Prostate gland (tissue), 2 donors: Measurements from ENCODE around the gene GPAT2. TPM values are rescaled to one million over a fixed set of nuclear protein-coding genes. Genes with fewer than 3 reads are reported as not detected.
A peak's percentile ranks its signal among the peaks of the same experiment; 100 is the strongest.
"Not testable (repeated sequence)": the region's sequence is repeated elsewhere in the genome, so short reads cannot be mapped to it uniquely, and the experiment has no call there.

ENCODE experiments used
- DNase-seq: peaks from one replicate; pipeline ENCODE4 v3.0.0-alpha.2; 2019; ENCODE audit warnings: low spot score
- H3K27ac ChIP-seq, 2 donors: fragments of 200-600 bp; sonication (generic); 2 replicates each; pipeline ENCODE4 v1.5.1; 2017 to 2019
- H3K27me3 ChIP-seq: fragments of 200-600 bp; sonication (generic); replicated peaks from 2 replicates; pipeline ENCODE4 v1.5.1; 2019; ENCODE audit not compliant: insufficient read depth
- H3K36me3 ChIP-seq, 2 donors: fragments of 200-600 bp; sonication (generic); 1 replicate in 1 of 2; 2 replicates in 1 of 2; pipeline versions ENCODE4 v1.5.1 to v1.8.1; 2017 to 2019
- H3K4me1 ChIP-seq: fragments of 200-600 bp; sonication (generic); replicated peaks from 2 replicates; pipeline ENCODE4 v1.5.1; 2019
- H3K4me3 ChIP-seq, 2 donors: fragments of 200-600 bp; sonication (generic); 2 replicates each; pipeline ENCODE4 v1.5.1; 2017 to 2019
- H3K9me3 ChIP-seq: fragments of 200-600 bp; sonication (generic); 2 replicates; pipeline ENCODE4 v1.5.1; 2017
- POLR2A ChIP-seq: fragments of 450-650 bp; IDR thresholded peaks from one replicate; pipeline ENCODE4 v1.6.1; 2016; ENCODE audit warnings: antibody characterized with exemption, mild to moderate bottlenecking
- WGBS: methylation state at CpG from one replicate; pipeline ENCODE4 v1.1.5; 2018; 5-methylcytosine and 5-hydroxymethylcytosine counted together
- intact Hi-C: fragments of 100-400 bp; cut with DNase I; formaldehyde crosslinking; loops from one replicate; pipeline ENCODE4 v1.14.2; 2022
- small RNA-seq, 2 donors: library from RNA; depleted of rRNA; stranded (forward); fragments of <200 nt; gene quantifications; one replicate each; pipeline ENCODE3, GENCODE V24; 2016
- total RNA-seq, 2 donors: library from RNA; depleted of rRNA; stranded (reverse); fragments of >200 nt; gene quantifications; one replicate each; pipeline ENCODE4 v1.1.0, GENCODE V29; 2016

GPAT2 gene
- total RNA-seq, 2 donors from 2014 or later = 0.96 to 19.5 TPM

DNA sequence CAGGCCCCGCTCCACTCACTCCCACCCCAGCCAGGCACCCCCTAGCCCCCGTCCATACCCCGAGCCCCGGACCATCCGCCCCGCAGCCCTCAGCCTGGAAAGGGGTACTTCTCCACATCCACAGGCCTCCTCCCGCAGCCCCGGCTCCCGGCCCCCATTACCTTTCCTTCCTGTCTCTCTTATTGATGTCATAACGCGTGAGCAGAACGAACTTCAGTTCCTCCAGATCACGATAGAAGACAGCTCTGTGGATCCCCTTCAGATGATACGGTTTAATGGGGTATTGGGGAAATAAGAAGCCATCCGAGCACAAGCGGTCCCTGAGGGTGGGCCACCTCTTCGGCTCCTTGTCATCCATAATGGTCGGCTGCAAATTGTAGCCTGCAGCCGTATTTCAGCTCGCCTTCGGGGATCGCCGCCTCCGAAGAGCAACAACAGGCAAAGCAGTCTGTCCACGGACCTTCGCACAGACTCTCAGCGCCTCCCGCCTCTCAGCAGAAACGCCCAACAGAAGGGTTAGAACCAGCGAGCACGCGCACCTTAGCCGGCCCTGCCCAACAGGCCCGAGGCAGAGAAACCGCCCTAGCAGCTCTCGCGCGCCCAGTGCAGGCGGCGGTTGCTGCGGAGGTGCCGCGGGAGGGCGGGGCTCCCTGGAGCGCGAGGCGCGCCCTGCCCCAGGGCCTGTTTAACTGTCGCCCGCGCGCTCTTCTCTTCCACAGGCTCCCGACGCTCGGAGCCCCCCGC is 43.2 kb downstream of the GPAT2 start, which contains the start of gene ANKRD36C:
Gene ANKRD36C, minus strand, starts transcription at position 474 of the 744 bp plus-strand sequence. Its CDS starts 116 bp downstream, at position 358.
- peak; percentile 36 for TF ChIP-seq POLR2A
- WGBS = under 1% methylated on average over 27 of the region's 56 CpGs
- Histone ChIP-seq H3K27ac (peak within 1 kb of the TSS; percentile 84), H3K4me3 (peak within 1 kb of the TSS; percentile 48 to 49)
- not testable (repeated sequence) for H3K27me3 ChIP-seq, H3K9me3 ChIP-seq, H3K4me1 ChIP-seq, H3K36me3 ChIP-seq
- intact Hi-C loops = loop anchor here (2.0 kb wide), 1 partner anchor 125 kb away; the partner anchor contains the start of gene ADRA2B
- DNase-seq = peak; percentile 27

DNA sequence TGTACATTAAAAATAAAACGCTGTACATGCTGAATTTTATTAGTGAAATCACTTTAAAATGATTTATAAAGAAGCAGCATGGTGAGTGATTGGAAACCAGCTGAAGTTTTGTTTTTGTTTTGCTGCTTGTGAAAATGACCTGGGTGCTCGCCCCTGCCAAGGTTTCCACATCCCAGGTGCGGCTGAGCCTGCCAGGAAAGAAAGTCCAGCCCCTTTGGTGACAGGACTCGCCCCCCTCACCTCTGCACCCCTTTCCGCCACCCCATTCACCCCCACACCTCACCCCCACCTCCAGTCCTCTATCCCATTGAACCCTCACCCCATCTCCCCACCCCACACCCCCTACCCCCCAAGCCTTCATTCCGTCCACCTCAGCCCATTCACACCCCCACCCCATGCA is 43.8 kb downstream of the GPAT2 start:
- intact Hi-C loops = not testable (repeated sequence)

More for the DNA sequence above, 43.8 kb downstream of the GPAT2 start:
- H3K36me3 ChIP-seq, H3K9me3 ChIP-seq, H3K27ac ChIP-seq, H3K27me3 ChIP-seq, DNase-seq, H3K4me1 ChIP-seq: not testable (repeated sequence)
- H3K4me3 ChIP-seq = peak overlapping the region in 1 of 2 donors; percentile 48
- 4% methylated on average over 6 of the region's 6 CpGs for WGBS

Small RNA genes lying within 50 kb of the gene (small RNA-seq; reads per million reads assigned to genes)
- gene RN7SL210P = 0 reads per million in 2 donors

Other genes starting within 250 kb of the GPAT2 start
- gene ANKRD36C, start 43.1 kb downstream of the GPAT2 start, total RNA-seq = 100 to 1,000 TPM in 1 of 2 donors, 10 to 100 TPM in 1; 18.9 to 137 TPM
- gene ADRA2B, start 81.7 kb upstream of the GPAT2 start, total RNA-seq = 1 to 10 TPM in 1 of 2 donors, under 1 TPM in 1; 0.23 to 5.0 TPM
- under 1 TPM in 1 of 2 donors, not detected in 1; 0.57 TPM for gene ASTL, start 103.6 kb upstream of the GPAT2 start, total RNA-seq
- gene DUSP2, start 110.5 kb upstream of the GPAT2 start, total RNA-seq = 10 to 100 TPM in 1 of 2 donors, 1 to 10 TPM in 1; 5.2 to 45.7 TPM
- 100 to 1,000 TPM in 1 of 2 donors, 10 to 100 TPM in 1; 93.1 to 141 TPM for gene STARD7, start 173.9 kb upstream of the GPAT2 start, total RNA-seq
- gene TMEM127, start 231.1 kb upstream of the GPAT2 start, total RNA-seq = 10 to 100 TPM; 40.4 to 50.4 TPM
- gene CIAO1, start 231.3 kb upstream of the GPAT2 start, total RNA-seq = 100 to 1,000 TPM; 108 to 135 TPM